ENCODE data around the gene LRIT2.
"Not testable (repeated sequence)": the region's sequence is repeated elsewhere in the genome, so short reads cannot be mapped to it uniquely, and the experiment has no call there.

Gene LRIT2

GRCh38 chr10:84190621-84191020 is 34.7 kb downstream of the LRIT2 start:
- no peak for TF ChIP-seq CTCF (IDR thresholded peaks at IDR 0.05; ENCODE audit: insufficient read depth, low read depth, low read length, missing control alignments)
- no peak for DNase-seq (ENCODE audit: low read depth)

GRCh38 chr10:84188815-84189214 is 36.5 kb downstream of the LRIT2 start:
- no peak for DNase-seq (ENCODE audit: low read depth)
- TF ChIP-seq CTCF (IDR thresholded peaks at IDR 0.05; ENCODE audit: insufficient read depth, low read depth, low read length, missing control alignments): no peak
- no peak overlapping the region for H3K4me3 ChIP-seq (ENCODE audit: low read depth, low read length)

More at GRCh38 chr10:84190621-84191020, 34.7 kb downstream of the LRIT2 start:
- no peak overlapping the region for H3K4me3 ChIP-seq (ENCODE audit: low read depth, low read length)

GRCh38 chr10:84185526-84186175 is 39.7 kb downstream of the LRIT2 start:
- no peak for TF ChIP-seq CTCF (IDR thresholded peaks at IDR 0.05; ENCODE audit: insufficient read depth, low read depth, low read length, missing control alignments)
- DNase-seq (ENCODE audit: low read depth): no peak
- H3K4me3 ChIP-seq (ENCODE audit: low read depth, low read length): no peak overlapping the region

GRCh38 chr10:84184517-84184916 is 40.8 kb downstream of the LRIT2 start:
- TF ChIP-seq CTCF (IDR thresholded peaks at IDR 0.05; ENCODE audit: insufficient read depth, low read depth, low read length, missing control alignments): no peak
- no peak for DNase-seq (ENCODE audit: low read depth)

GRCh38 chr10:84181631-84182030 is 43.7 kb downstream of the LRIT2 start:
- no peak overlapping the region for H3K4me3 ChIP-seq (ENCODE audit: low read depth, low read length)
- no peak for TF ChIP-seq CTCF (IDR thresholded peaks at IDR 0.05; ENCODE audit: insufficient read depth, low read depth, low read length, missing control alignments)
- no peak for DNase-seq (ENCODE audit: low read depth)

More at GRCh38 chr10:84184517-84184916, 40.8 kb downstream of the LRIT2 start:
- no peak overlapping the region for H3K4me3 ChIP-seq (ENCODE audit: low read depth, low read length)

- not testable (repeated sequence) for H3K4me3 ChIP-seq (ENCODE audit: low read depth, low read length); DNase-seq (ENCODE audit: low read depth)
Measured at GRCh38 chr10:84180386-84180785, 45.0 kb downstream of the LRIT2 start.

- DNase-seq (ENCODE audit: low read depth): peak; percentile 76
- no peak overlapping the region for H3K4me3 ChIP-seq (ENCODE audit: low read depth, low read length)
- TF ChIP-seq CTCF (IDR thresholded peaks at IDR 0.05; ENCODE audit: insufficient read depth, low read depth, low read length, missing control alignments): no peak
Measured at GRCh38 chr10:84179059-84179710, 46.2 kb downstream of the LRIT2 start.

Measured in GM12865 (cell line).